Aorta (tissue), 5 donors: Measurements from ENCODE around the gene RHPN2. TPM values are rescaled to one million over a fixed set of nuclear protein-coding genes. Genes with fewer than 3 reads are reported as not detected.
"Not testable (repeated sequence)": the region's sequence is repeated elsewhere in the genome, so short reads cannot be mapped to it uniquely, and the experiment has no call there.

Source experiments
- ATAC-seq: fragments of 200-7000 bp; cut with Tn5 transposase; one replicate; pipeline ENCODE4 v1.9.1; 2022; ENCODE audit warnings: moderate library complexity; ENCODE audit not compliant: low FRiP score
- DNase-seq, 2 donors: peaks; one replicate each; pipeline ENCODE4 v3.0.0-alpha.2; 2020
- H3K27ac ChIP-seq, 2 donors: one replicate each; pipeline ENCODE4 v1.5.1; 2013; ENCODE audit warnings: low read length in 2 of 2, mild to moderate bottlenecking in 2 of 2, moderate library complexity in 2 of 2, control low read depth in 1 of 2, inconsistent platforms in 1 of 2, low read depth in 1 of 2
- H3K27me3 ChIP-seq, 2 donors: one replicate each; pipeline ENCODE4 v1.6.1; 2013; ENCODE audit warnings: control low read depth in 1 of 2, low read length in 1 of 2, mild to moderate bottlenecking in 1 of 2, moderate library complexity in 1 of 2; ENCODE audit not compliant: insufficient read depth in 2 of 2, control insufficient read depth in 1 of 2
- H3K36me3 ChIP-seq, 2 donors: one replicate each; pipeline ENCODE4 v1.6.1; 2013; ENCODE audit warnings: control low read depth in 1 of 2, low read length in 1 of 2, mild to moderate bottlenecking in 1 of 2; ENCODE audit not compliant: insufficient read depth in 2 of 2, control insufficient read depth in 1 of 2
- H3K4me1 ChIP-seq, 2 donors: one replicate each; pipeline ENCODE4 v1.6.1; 2013; ENCODE audit warnings: low read length in 2 of 2, control low read depth in 1 of 2, mild to moderate bottlenecking in 1 of 2, moderate library complexity in 1 of 2; ENCODE audit not compliant: insufficient read depth in 2 of 2, control insufficient read depth in 1 of 2
- H3K4me3 ChIP-seq, 2 donors: one replicate each; pipeline ENCODE4 v1.5.1; 2013; ENCODE audit warnings: low read length in 2 of 2, control low read depth in 1 of 2, mild to moderate bottlenecking in 1 of 2
- H3K9me3 ChIP-seq: one replicate; pipeline ENCODE4 v1.6.1; 2013; ENCODE audit warnings: mild to moderate bottlenecking, low read length; ENCODE audit not compliant: control insufficient read depth
- WGBS, 2 donors: extraction: QIAGEN DNeasy Blood & Tissue Kit; methylation state at CpG; one replicate each; pipeline ENCODE4 v1.1.7; 2013; 5-methylcytosine and 5-hydroxymethylcytosine counted together
- intact Hi-C, 2 donors: fragments of 100-400 bp; cut with DNase I; formaldehyde crosslinking; loops; one replicate each; pipeline versions ENCODE4 v1.14.2 to v1.15.0; 2022
- polyA plus RNA-seq, 2 donors: library from polyadenylated mRNA; stranded (reverse); fragments of 200-250 nt; gene quantifications; one replicate each; pipeline ENCODE4 v1.2.3, GENCODE V29; 2013
- total RNA-seq, 2 donors: library from RNA; stranded (reverse); fragmentation: NEBNext Ultra II Directional; extraction: Animal tissue kit (Norgen Biotek cat#: 25700); gene quantifications; one replicate each; pipeline ENCODE4 v1.2.1, GENCODE V29; 2021
- donor health status: healthy with polysubstance abuse.
- donor health status: Bipolar disorder and iron deficiency.
- donor health status: DM: no; HTN: no; CAD: no.
- donor health status: DM: no; HTN: no; CAD: no.
- donor health status: DM: yes; HTN: yes; CAD: no.

Gene RHPN2
- total and polyA plus RNA-seq, 4 donors: 0.33 to 5.0 (median 1.5) TPM

GRCh38 chr19:33000910-33001309 is 63.8 kb downstream of the RHPN2 start:
- H3K27me3 ChIP-seq: no peaks in the 10 kb centered on the region
- H3K4me3 ChIP-seq: no peak overlapping the region
- no peaks in the 10 kb centered on the region for H3K36me3 ChIP-seq
- no peak for DNase-seq
- no peaks in the 10 kb centered on the region for H3K4me1 ChIP-seq
- WGBS, 2 donors: 92 to 94% methylated on average over 4 of the region's 4 CpGs
- no peak for ATAC-seq
- intact Hi-C loops: no loop called here
- no peaks in the 10 kb centered on the region for H3K9me3 ChIP-seq
- H3K27ac ChIP-seq: no peak overlapping the region

- no peaks in the 10 kb centered on the region for H3K4me1 ChIP-seq
- H3K27me3 ChIP-seq: no peaks in the 10 kb centered on the region
- no peaks in the 10 kb centered on the region for H3K9me3 ChIP-seq
- no peak overlapping the region for H3K27ac ChIP-seq
- WGBS, 2 donors: 91 to 96% methylated on average over 8 of the region's 8 CpGs
- DNase-seq: no peak
- no peak for ATAC-seq
- no peaks in the 10 kb centered on the region for H3K36me3 ChIP-seq
- H3K4me3 ChIP-seq: no peak overlapping the region
- intact Hi-C loops: no loop called here
These were observed 64.2 kb downstream of the RHPN2 start for GRCh38 chr19:33000510-33000909.

DNA sequence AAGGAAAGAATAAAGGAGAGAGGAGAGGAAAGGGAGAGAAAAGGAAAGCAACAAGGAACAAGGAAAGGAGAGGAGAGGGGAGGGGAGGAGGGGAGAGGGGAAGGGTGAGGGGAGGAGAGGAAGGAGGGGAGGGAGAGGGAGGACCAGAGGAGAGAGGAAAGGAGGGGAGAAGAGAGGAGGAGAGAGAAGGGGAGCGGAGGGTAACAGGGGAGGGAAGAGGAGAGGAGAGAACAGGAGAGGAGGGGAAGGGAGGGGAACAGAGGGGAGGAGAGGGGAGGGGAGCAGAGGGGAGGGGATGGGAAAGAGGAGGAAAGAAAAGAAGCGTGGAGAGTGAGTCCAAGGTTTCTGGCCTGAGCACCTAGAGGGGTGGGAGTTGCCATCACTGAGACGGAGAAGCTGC is 66.0 kb downstream of the RHPN2 start:
- 82 to 83% methylated on average over 3 of the region's 3 CpGs for WGBS, 2 donors
- Histone ChIP-seq H3K4me1 (no peaks in the 10 kb centered on the region), H3K4me3 (no peak overlapping the region), H3K27ac (no peak overlapping the region), H3K9me3 (no peaks in the 10 kb centered on the region), H3K27me3 (no peaks in the 10 kb centered on the region), H3K36me3 (no peaks in the 10 kb centered on the region)
- intact Hi-C loops: no loop called here
- no peak for DNase-seq
- no peak for ATAC-seq

GRCh38 chr19:32997716-32998355 is 66.9 kb downstream of the RHPN2 start:
- H3K36me3 ChIP-seq: no peaks in the 10 kb centered on the region
- 88 to 95% methylated on average over 14 of the region's 14 CpGs for WGBS, 2 donors
- H3K4me3 ChIP-seq: no peak overlapping the region
- no peak overlapping the region for H3K27ac ChIP-seq
- no peaks in the 10 kb centered on the region for H3K4me1 ChIP-seq
- H3K27me3 ChIP-seq: no peaks in the 10 kb centered on the region
- H3K9me3 ChIP-seq: no peaks in the 10 kb centered on the region
- DNase-seq (no peak), ATAC-seq (no peak)
- intact Hi-C loops: no loop called here

GRCh38 chr19:32997061-32997464 is 67.6 kb downstream of the RHPN2 start:
- ATAC-seq, H3K27ac ChIP-seq, DNase-seq, H3K36me3 ChIP-seq, H3K4me3 ChIP-seq, H3K4me1 ChIP-seq, intact Hi-C loops, H3K9me3 ChIP-seq, H3K27me3 ChIP-seq: not testable (repeated sequence)
- WGBS, 2 donors: 79% methylated on average over 7 of the region's 7 CpGs

- H3K27ac ChIP-seq, ATAC-seq, H3K9me3 ChIP-seq, H3K4me3 ChIP-seq, H3K36me3 ChIP-seq, H3K27me3 ChIP-seq, intact Hi-C loops, H3K4me1 ChIP-seq, DNase-seq: not testable (repeated sequence)
- 93 to 95% methylated on average over 14 to 17 of the region's 17 CpGs for WGBS, 2 donors
These were observed 68.7 kb downstream of the RHPN2 start for GRCh38 chr19:32995966-32996365.

DNA sequence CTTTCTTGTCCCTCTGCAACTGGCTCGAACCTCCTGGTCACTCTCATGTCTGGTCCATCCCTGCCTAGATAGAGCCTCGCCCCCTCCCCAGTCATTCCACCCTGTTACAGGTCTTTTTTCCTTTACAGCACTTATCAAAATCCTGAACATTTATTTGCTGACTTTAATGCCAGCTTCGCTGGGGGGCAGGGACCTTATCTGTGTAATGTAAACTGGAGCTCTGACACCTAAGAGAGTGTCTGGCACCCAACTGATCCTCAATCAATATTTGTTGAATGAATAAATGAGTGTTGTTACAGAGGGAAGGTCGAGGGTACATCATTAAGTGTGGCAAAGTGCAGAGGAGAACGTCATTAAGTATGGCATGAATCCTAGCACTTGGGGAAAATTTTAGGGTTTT is 76.0 kb downstream of the RHPN2 start:
- WGBS, 2 donors: 82 to 85% methylated on average over 5 of the region's 5 CpGs
- Histone ChIP-seq H3K4me3 (no peak overlapping the region), H3K9me3 (no peaks in the 10 kb centered on the region), H3K36me3 (no peaks in the 10 kb centered on the region), H3K27me3 (no peaks in the 10 kb centered on the region), H3K27ac (no peak overlapping the region), H3K4me1 (no peaks in the 10 kb centered on the region)
- DNase-seq: no peak
- ATAC-seq: no peak
- intact Hi-C loops: no loop called here

- H3K27ac ChIP-seq, H3K9me3 ChIP-seq, ATAC-seq, H3K4me1 ChIP-seq, H3K4me3 ChIP-seq, DNase-seq, H3K27me3 ChIP-seq, H3K36me3 ChIP-seq, intact Hi-C loops: not testable (repeated sequence)
- 87 to 89% methylated on average over 5 of the region's 5 CpGs for WGBS, 2 donors
These were observed 76.4 kb downstream of the RHPN2 start for GRCh38 chr19:32988254-32988653.

DNA sequence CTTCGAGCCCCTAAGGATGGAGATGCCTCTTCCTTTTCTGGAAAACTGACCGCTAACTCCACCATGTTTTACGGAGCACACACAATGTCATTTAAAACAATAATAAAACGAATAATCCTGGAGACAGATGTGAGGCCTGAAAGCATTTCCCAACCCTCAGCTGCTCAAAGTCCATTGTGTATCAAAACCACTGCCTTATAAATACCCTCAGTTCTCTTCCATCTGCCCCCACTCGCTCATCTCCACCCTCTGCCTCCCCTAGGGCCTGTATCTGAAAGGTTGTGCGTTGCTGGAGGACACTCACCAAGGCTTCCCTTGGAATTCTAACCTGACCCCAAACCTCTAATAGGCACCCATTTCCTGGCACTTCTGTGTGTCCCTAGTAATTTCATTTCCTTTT is 82.2 kb downstream of the RHPN2 start:
- H3K27me3 ChIP-seq, ATAC-seq, DNase-seq, H3K4me3 ChIP-seq, H3K36me3 ChIP-seq, H3K4me1 ChIP-seq, H3K9me3 ChIP-seq, intact Hi-C loops, H3K27ac ChIP-seq: not testable (repeated sequence)
- 94 to 95% methylated on average over 6 of the region's 6 CpGs for WGBS, 2 donors
